Spleen (tissue), 7 donors: ENCODE results near the gene CHST12.

Source experiments
- POLR2A ChIP-seq, 3 donors: fragments of 450-650 bp; IDR thresholded peaks; one replicate each; pipeline ENCODE4 v1.5.1; 2017; ENCODE audit warnings: antibody characterized with exemption in 3 of 3, mild to moderate bottlenecking in 1 of 3
- TF ChIP-seq, protein P1 (sequence below), 11 experiments: fragments of 200-600 bp in 7 of 11; fragments of 450-650 bp in 4 of 11; sonication (generic) in 4 of 11; IDR thresholded peaks in 8 of 11; conservative IDR thresholded peaks in 3 of 11; 1 replicate in 7 of 11; 2 replicates in 4 of 11; pipeline versions ENCODE4 v1.4.0 to v1.8.0; 2016 to 2021; ENCODE audit warnings: antibody characterized with exemption in 11 of 11, inconsistent platforms in 4 of 11, mild to moderate bottlenecking in 1 of 11
- donor health status: DM: no; HTN: no; CAD: no; lungs with moderate emphysema.
- donor health status: DM: no; HTN: no; CAD: no.
- donor health status: DM: no; HTN: no; CAD: no.

DNA sequence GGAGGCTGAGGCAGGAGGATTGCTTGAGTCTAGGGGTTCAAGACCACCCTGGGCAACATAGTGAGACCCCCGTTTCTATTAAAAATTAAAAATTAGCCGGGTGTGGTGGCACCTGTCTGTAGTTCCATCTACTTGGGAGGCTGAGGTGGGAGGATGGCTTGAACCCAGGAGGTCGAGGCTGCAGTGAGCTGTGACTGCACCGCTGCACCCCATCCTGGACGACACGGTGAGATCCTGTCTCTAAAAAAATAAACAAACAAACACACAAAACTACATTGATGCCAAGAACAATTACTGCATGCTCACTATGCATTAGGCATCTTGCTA lies 761 bp upstream of the CHST12 start:
- TF ChIP-seq, protein P1, sequence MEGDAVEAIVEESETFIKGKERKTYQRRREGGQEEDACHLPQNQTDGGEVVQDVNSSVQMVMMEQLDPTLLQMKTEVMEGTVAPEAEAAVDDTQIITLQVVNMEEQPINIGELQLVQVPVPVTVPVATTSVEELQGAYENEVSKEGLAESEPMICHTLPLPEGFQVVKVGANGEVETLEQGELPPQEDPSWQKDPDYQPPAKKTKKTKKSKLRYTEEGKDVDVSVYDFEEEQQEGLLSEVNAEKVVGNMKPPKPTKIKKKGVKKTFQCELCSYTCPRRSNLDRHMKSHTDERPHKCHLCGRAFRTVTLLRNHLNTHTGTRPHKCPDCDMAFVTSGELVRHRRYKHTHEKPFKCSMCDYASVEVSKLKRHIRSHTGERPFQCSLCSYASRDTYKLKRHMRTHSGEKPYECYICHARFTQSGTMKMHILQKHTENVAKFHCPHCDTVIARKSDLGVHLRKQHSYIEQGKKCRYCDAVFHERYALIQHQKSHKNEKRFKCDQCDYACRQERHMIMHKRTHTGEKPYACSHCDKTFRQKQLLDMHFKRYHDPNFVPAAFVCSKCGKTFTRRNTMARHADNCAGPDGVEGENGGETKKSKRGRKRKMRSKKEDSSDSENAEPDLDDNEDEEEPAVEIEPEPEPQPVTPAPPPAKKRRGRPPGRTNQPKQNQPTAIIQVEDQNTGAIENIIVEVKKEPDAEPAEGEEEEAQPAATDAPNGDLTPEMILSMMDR (IDR thresholded peaks at IDR 0.05 in 8 of 11, conservative IDR thresholded peaks at IDR 0.05 in 3 of 11) = no peak
- TF ChIP-seq POLR2A (IDR thresholded peaks at IDR 0.05) = no peak
